GM19324 (cell line): ENCODE results near the gene MFSD6L.

Source experiments
- ATAC-seq: cut with Tn5 transposase; IDR thresholded peaks from one replicate; pipeline ENCODE4 v1.9.1; 2021; ENCODE audit warnings: mild to moderate bottlenecking, moderate library complexity; ENCODE audit not compliant: unreplicated experiment, low FRiP score

The MFSD6L gene

DNA sequence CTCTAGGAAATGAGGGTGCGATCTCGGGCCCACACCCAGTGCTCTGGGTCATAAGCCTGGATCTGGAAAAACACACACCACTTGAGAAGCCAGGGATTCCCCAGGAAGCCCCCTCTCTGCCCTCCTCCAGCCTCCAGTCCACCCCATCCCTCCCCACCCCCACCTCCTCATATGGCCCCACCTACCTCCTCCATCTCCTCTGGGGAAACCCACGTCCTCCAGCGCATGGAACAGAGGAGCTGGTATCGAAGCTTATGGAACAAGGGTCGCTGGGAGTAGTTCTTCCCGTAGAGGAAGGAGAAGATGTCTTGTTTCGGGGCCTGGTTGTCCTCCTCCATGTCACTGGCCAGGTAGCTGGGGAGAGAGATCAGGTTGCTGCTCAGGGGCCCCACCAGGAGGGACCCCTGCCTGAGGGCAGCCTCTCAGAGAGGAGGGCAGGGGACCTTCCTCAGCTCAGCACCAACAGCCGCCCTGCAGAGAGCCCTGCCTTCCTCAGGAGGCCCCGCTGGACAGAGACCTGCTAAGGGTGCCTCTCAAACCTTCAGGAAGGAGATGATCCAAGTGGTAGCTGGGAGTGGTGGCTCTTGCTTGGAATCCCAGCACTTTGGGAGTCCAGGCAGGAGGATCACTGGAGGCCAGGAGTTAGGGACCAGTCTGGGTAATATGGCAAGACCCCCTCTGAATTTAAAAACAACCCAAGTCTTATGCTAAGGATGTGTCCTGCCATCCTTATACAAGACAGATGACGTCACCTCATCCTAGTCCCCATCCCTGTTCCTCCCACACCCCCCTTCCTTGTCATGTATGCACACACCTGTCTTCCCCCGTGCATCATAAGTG lies 45.8 kb downstream of the MFSD6L start:
- no peak for ATAC-seq

DNA sequence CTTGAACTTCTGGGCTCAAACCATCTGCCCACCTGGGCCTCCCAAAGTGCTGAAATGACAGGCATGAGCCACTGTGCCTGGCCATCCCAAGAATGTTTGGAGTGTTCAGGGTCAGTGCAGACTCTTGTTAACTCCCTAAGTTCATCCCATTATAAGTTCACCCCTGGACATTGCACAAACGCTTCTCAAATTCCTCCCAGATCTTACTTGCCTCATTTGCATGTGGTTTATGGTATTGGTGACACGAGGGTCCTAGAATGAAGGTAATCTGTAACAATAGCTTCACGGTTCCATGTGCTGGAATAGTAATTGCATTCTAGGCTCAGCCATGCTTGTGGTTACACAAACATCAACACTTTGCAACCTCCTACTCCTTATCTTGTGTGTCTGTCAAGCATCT lies 49.5 kb downstream of the MFSD6L start:
- no peak for ATAC-seq

DNA sequence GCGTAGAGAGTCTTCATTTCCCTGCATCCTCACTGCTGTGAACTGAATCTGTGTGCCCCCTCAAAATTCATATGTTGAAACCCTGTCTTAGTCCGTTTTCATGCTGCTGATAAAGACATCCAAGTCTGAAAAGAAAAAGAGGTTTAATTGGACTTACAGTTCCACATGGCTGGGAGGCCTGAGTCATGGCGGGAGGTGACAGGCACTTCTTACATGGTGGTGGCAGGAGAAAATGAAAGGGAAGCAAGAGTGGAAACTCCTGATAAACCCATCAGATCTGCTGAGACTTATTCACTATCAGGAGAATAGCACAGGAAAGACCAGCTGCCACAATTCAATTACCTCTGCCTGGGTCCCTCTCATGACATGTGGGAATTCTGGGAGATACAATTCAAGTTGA lies 51.4 kb downstream of the MFSD6L start:
- ATAC-seq = no peak
